Measurements from ENCODE around the gene ZNF174.

The ZNF174 gene

GRCh38 chr16:3400779-3401688 is at the start of gene ZNF174, which contains the start of gene ZSCAN32:
TSS of gene ZNF174 (plus strand) at chr16:3401215. CDS start at chr16:3402005, 790 bp downstream.
TSS of gene ZSCAN32 (minus strand) at chr16:3401004. CDS start at chr16:3397557, 3,447 bp downstream.
- peak; percentile 97 for DNase-seq

GRCh38 chr16:3355589-3355988 is 45.4 kb upstream of the ZNF174 start, which contains the start of gene OR2C1:
TSS of gene OR2C1 (plus strand) at chr16:3355889. CDS start at chr16:3355941, 52 bp downstream.
- no peak for DNase-seq

- DNase-seq, result no peak
Measured at GRCh38 chr16:3356118-3356517, 44.9 kb upstream of the ZNF174 start.

- no peak for DNase-seq
Measured at GRCh38 chr16:3358871-3359270, 42.1 kb upstream of the ZNF174 start.

GRCh38 chr16:3362931-3363330 is 38.1 kb upstream of the ZNF174 start:
- DNase-seq, result no peak

GRCh38 chr16:3363793-3364192 is 37.2 kb upstream of the ZNF174 start:
- DNase-seq, result no peak

GRCh38 chr16:3364774-3365427 is 36.1 kb upstream of the ZNF174 start:
- DNase-seq, result peak; percentile 76

GRCh38 chr16:3369073-3369472 is 31.9 kb upstream of the ZNF174 start:
- DNase-seq, result no peak

- no peak for DNase-seq
Measured at GRCh38 chr16:3375680-3376079, 25.3 kb upstream of the ZNF174 start.

- no peak for DNase-seq
Measured at GRCh38 chr16:3377917-3378316, 23.1 kb upstream of the ZNF174 start.

GRCh38 chr16:3383045-3383448 is 18.0 kb upstream of the ZNF174 start:
- DNase-seq, result no peak

GRCh38 chr16:3388325-3388724 is 12.7 kb upstream of the ZNF174 start:
- DNase-seq, result no peak

- no peak for DNase-seq
Measured at GRCh38 chr16:3389663-3390338, 11.2 kb upstream of the ZNF174 start.

- no peak for DNase-seq
Measured at GRCh38 chr16:3400446-3400778, 603 bp upstream of the ZNF174 start.

- no peak for DNase-seq
Measured at GRCh38 chr16:3401719-3402397, 843 bp downstream of the ZNF174 start.

GRCh38 chr16:3408561-3409197 is 7.7 kb downstream of the ZNF174 start:
- no peak for DNase-seq

- DNase-seq, result no peak
Measured at GRCh38 chr16:3413730-3414379, 12.8 kb downstream of the ZNF174 start.

GRCh38 chr16:3431779-3432219 is 30.8 kb downstream of the ZNF174 start:
- DNase-seq, result peak; percentile 20

- no peak for DNase-seq
Measured at GRCh38 chr16:3434373-3434772, 33.4 kb downstream of the ZNF174 start.

GRCh38 chr16:3439637-3440036 is 38.6 kb downstream of the ZNF174 start:
- DNase-seq, result no peak

All from activated T-cell treated with anti-CD3 and anti-CD28 coated beads for 4 hours (primary cell).